HEK293 (cell line): ENCODE results near the gene MC5R.

ENCODE experiments used
- EGR2 ChIP-seq: fragments of 450-650 bp; formaldehyde crosslinking; IDR thresholded peaks from 2 replicates; pipeline ENCODE4 v1.5.1; 2016; ENCODE audit warnings: low read depth, missing biosample characterization, missing genetic modification characterization
- HOXA7 ChIP-seq: sonication (generic); formaldehyde crosslinking; IDR thresholded peaks from 2 replicates; pipeline ENCODE4 v1.8.1; 2022; ENCODE audit warnings: missing genetic modification reagents, borderline replicate concordance
- IKZF3 ChIP-seq: fragments of 450-650 bp; IDR thresholded peaks from 2 replicates; pipeline ENCODE4 v1.5.0; 2018; ENCODE audit warnings: missing biosample characterization, mild to moderate bottlenecking, missing genetic modification characterization, moderate library complexity
- KLF7 ChIP-seq: fragments of 450-650 bp; formaldehyde crosslinking; IDR thresholded peaks from 2 replicates; pipeline ENCODE4 v1.5.1; 2016; ENCODE audit warnings: missing biosample characterization, missing genetic modification characterization, borderline replicate concordance
- RBAK ChIP-seq: fragments of 450-650 bp; formaldehyde crosslinking; IDR thresholded peaks from 2 replicates; pipeline ENCODE4 v1.5.1; 2016; ENCODE audit warnings: missing biosample characterization, missing genetic modification characterization
- SALL2 ChIP-seq: fragments of 450-650 bp; formaldehyde crosslinking; IDR thresholded peaks from 2 replicates; pipeline ENCODE4 v1.5.0; 2017; ENCODE audit warnings: missing biosample characterization, mild to moderate bottlenecking, missing genetic modification characterization, borderline replicate concordance
- SETDB1 ChIP-seq: IDR thresholded peaks from one replicate; pipeline ENCODE4 v1.6.1; 2017; ENCODE audit warnings: mild to moderate bottlenecking, low read length, moderate library complexity, mixed read lengths; ENCODE audit not compliant: insufficient read length
- TCF7L2 ChIP-seq: IDR thresholded peaks from 2 replicates; pipeline ENCODE4 v1.6.1; 2011; ENCODE audit warnings: low read depth, mild to moderate bottlenecking, inconsistent platforms, low read length, moderate library complexity, borderline replicate concordance
- WT1 ChIP-seq: fragments of 450-650 bp; formaldehyde crosslinking; IDR thresholded peaks from 2 replicates; pipeline ENCODE4 v1.5.1; 2016; ENCODE audit warnings: missing biosample characterization, missing genetic modification characterization
- ZBTB1 ChIP-seq: fragments of 450-650 bp; formaldehyde crosslinking; IDR thresholded peaks from 2 replicates; pipeline ENCODE4 v1.5.1; 2016; ENCODE audit warnings: missing biosample characterization, missing genetic modification characterization
- ZBTB8A ChIP-seq: fragments of 450-650 bp; formaldehyde crosslinking; IDR thresholded peaks from 2 replicates; pipeline ENCODE4 v1.5.1; 2016; ENCODE audit warnings: missing biosample characterization, missing genetic modification characterization
- ZEB2 ChIP-seq: fragments of 450-650 bp; formaldehyde crosslinking; IDR thresholded peaks from 2 replicates; pipeline ENCODE4 v1.5.1; 2016; ENCODE audit warnings: missing biosample characterization, missing genetic modification characterization
- ZFHX2 ChIP-seq: fragments of 450-650 bp; formaldehyde crosslinking; conservative IDR thresholded peaks from 2 replicates; pipeline ENCODE4 v1.5.1; 2016; ENCODE audit warnings: missing biosample characterization, missing genetic modification characterization
- ZFP37 ChIP-seq: fragments of 450-650 bp; formaldehyde crosslinking; IDR thresholded peaks from 2 replicates; pipeline ENCODE4 v1.5.1; 2016; ENCODE audit warnings: missing biosample characterization, missing genetic modification characterization
- ZFP41 ChIP-seq: fragments of 450-650 bp; formaldehyde crosslinking; IDR thresholded peaks from 2 replicates; pipeline ENCODE4 v1.5.1; 2016; ENCODE audit warnings: missing biosample characterization, missing genetic modification characterization, borderline replicate concordance
- ZNF114 ChIP-seq: fragments of 450-650 bp; formaldehyde crosslinking; IDR thresholded peaks from 2 replicates; pipeline ENCODE4 v1.5.0; 2017; ENCODE audit warnings: missing biosample characterization, missing genetic modification characterization
- ZNF133 ChIP-seq: fragments of 450-650 bp; formaldehyde crosslinking; IDR thresholded peaks from 2 replicates; pipeline ENCODE4 v1.5.1; 2016; ENCODE audit warnings: missing biosample characterization, missing genetic modification characterization
- ZNF169 ChIP-seq: fragments of 450-650 bp; formaldehyde crosslinking; IDR thresholded peaks from 2 replicates; pipeline ENCODE4 v1.5.1; 2016; ENCODE audit warnings: missing biosample characterization, missing genetic modification characterization
- ZNF202 ChIP-seq: fragments of 450-650 bp; formaldehyde crosslinking; IDR thresholded peaks from 2 replicates; pipeline ENCODE4 v1.5.1; 2016; ENCODE audit warnings: missing biosample characterization, missing genetic modification characterization, borderline replicate concordance
- ZNF239 ChIP-seq: fragments of 450-650 bp; formaldehyde crosslinking; IDR thresholded peaks from 2 replicates; pipeline ENCODE4 v1.5.1; 2016; ENCODE audit warnings: missing biosample characterization, missing genetic modification characterization
- ZNF24 ChIP-seq: fragments of 450-650 bp; formaldehyde crosslinking; IDR thresholded peaks from 2 replicates; pipeline ENCODE4 v1.5.1; 2016; ENCODE audit warnings: missing biosample characterization, missing genetic modification characterization
- ZNF335 ChIP-seq: fragments of 450-650 bp; formaldehyde crosslinking; conservative IDR thresholded peaks from 2 replicates; pipeline ENCODE4 v1.5.1; 2016; ENCODE audit warnings: missing biosample characterization, missing genetic modification characterization
- ZNF354C ChIP-seq: fragments of 450-650 bp; formaldehyde crosslinking; IDR thresholded peaks from 2 replicates; pipeline ENCODE4 v1.5.1; 2016; ENCODE audit warnings: missing biosample characterization, missing genetic modification characterization, low read depth, borderline replicate concordance
- ZNF416 ChIP-seq: fragments of 450-650 bp; formaldehyde crosslinking; IDR thresholded peaks from 2 replicates; pipeline ENCODE4 v1.5.1; 2016; ENCODE audit warnings: missing biosample characterization, missing genetic modification characterization
- ZNF423 ChIP-seq: fragments of 450-650 bp; formaldehyde crosslinking; IDR thresholded peaks from 2 replicates; pipeline ENCODE4 v1.5.1; 2016; ENCODE audit warnings: missing biosample characterization, missing genetic modification characterization
- ZNF629 ChIP-seq: fragments of 450-650 bp; formaldehyde crosslinking; IDR thresholded peaks from 2 replicates; pipeline ENCODE4 v1.5.1; 2017; ENCODE audit warnings: missing biosample characterization, missing genetic modification characterization
- ZNF660 ChIP-seq: fragments of 450-650 bp; IDR thresholded peaks from 2 replicates; pipeline ENCODE4 v1.5.1; 2018; ENCODE audit warnings: missing biosample characterization, mild to moderate bottlenecking, missing genetic modification characterization
- ZNF707 ChIP-seq: fragments of 450-650 bp; formaldehyde crosslinking; IDR thresholded peaks from 2 replicates; pipeline ENCODE4 v1.5.1; 2016; ENCODE audit warnings: missing biosample characterization, missing genetic modification characterization
- ZNF791 ChIP-seq: fragments of 450-650 bp; formaldehyde crosslinking; IDR thresholded peaks from 2 replicates; pipeline ENCODE4 v1.5.1; 2016; ENCODE audit warnings: missing biosample characterization, missing genetic modification characterization
- TF ChIP-seq, protein P1 (sequence below): fragments of 450-650 bp; formaldehyde crosslinking; IDR thresholded peaks from 2 replicates; pipeline ENCODE4 v1.5.1; 2016; ENCODE audit warnings: missing biosample characterization, missing genetic modification characterization
- TF ChIP-seq, protein P2 (sequence below): fragments of 450-650 bp; formaldehyde crosslinking; IDR thresholded peaks from 2 replicates; pipeline ENCODE4 v1.5.1; 2017; ENCODE audit warnings: missing biosample characterization, mild to moderate bottlenecking, missing genetic modification characterization, moderate library complexity
- TF ChIP-seq, protein P3 (sequence below): fragments of 450-650 bp; formaldehyde crosslinking; IDR thresholded peaks from 2 replicates; pipeline ENCODE4 v1.5.1; 2016; ENCODE audit warnings: missing biosample characterization, missing genetic modification characterization
- TF ChIP-seq, protein P4 (sequence below): IDR thresholded peaks from 2 replicates; pipeline ENCODE4 v1.6.1; 2011; ENCODE audit warnings: mild to moderate bottlenecking, low read depth, low read length, borderline replicate concordance

Gene MC5R

DNA sequence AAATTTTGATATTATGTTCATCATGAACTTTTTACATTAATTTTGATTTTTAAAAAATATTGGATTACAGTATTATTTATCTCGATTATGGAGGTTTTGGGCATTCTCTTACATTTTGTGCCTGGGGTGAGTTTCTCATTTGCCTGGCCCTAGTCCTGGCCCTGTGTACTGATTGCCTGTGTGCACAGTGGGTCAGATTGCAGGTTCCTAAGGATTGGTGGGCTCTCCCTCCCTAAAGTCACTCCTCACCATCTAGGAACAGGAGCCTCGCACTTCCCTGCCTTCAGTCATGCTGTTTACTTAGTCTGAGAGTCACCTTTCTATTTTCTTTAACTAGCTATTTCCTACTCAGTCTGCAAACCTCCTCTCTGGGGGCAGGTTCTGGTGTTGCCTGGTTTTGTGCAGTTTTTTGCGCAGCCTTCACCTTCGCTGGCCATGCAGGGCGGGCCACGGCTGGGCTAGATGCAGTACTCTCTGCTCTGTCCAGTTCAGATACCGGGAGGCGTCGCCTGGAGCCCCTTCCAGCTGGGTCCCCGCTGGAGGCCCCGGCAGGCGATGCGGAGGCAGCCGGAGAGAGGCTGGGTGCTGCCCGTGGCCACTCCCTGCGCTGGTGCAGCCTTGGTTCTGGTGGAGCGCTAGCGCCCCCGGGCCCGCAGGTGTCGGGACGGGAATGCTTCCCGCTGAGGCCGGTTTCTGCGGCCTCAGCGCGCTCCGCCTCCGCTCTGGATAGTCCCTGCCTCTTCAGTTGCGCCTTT lies 23.3 kb upstream of the MC5R start (continued):
- TF ChIP-seq ZNF423 (tag by site-specific recombination) = 0 out of 2 replicates have a peak, but pooled peaks have one; percentile 62
- TF ChIP-seq ZNF629 = no peak
- TF ChIP-seq, protein P1, sequence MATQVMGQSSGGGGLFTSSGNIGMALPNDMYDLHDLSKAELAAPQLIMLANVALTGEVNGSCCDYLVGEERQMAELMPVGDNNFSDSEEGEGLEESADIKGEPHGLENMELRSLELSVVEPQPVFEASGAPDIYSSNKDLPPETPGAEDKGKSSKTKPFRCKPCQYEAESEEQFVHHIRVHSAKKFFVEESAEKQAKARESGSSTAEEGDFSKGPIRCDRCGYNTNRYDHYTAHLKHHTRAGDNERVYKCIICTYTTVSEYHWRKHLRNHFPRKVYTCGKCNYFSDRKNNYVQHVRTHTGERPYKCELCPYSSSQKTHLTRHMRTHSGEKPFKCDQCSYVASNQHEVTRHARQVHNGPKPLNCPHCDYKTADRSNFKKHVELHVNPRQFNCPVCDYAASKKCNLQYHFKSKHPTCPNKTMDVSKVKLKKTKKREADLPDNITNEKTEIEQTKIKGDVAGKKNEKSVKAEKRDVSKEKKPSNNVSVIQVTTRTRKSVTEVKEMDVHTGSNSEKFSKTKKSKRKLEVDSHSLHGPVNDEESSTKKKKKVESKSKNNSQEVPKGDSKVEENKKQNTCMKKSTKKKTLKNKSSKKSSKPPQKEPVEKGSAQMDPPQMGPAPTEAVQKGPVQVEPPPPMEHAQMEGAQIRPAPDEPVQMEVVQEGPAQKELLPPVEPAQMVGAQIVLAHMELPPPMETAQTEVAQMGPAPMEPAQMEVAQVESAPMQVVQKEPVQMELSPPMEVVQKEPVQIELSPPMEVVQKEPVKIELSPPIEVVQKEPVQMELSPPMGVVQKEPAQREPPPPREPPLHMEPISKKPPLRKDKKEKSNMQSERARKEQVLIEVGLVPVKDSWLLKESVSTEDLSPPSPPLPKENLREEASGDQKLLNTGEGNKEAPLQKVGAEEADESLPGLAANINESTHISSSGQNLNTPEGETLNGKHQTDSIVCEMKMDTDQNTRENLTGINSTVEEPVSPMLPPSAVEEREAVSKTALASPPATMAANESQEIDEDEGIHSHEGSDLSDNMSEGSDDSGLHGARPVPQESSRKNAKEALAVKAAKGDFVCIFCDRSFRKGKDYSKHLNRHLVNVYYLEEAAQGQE (tag by site-specific recombination) = no peak
- no peak for TF ChIP-seq ZEB2 (tag by site-specific recombination)
- TF ChIP-seq SETDB1 = no peak
- TF ChIP-seq ZFP41 (tag by site-specific recombination) = no peak
- TF ChIP-seq ZNF169 (tag by site-specific recombination) = no peak
- no peak for TF ChIP-seq ZNF114 (tag by site-specific recombination)
- TF ChIP-seq ZNF354C = no peak
- TF ChIP-seq HOXA7 (CRISPR knock-in tag) = no peak
- TF ChIP-seq ZBTB1 = no peak
- TF ChIP-seq ZNF335 = peak; percentile 99
- TF ChIP-seq ZNF133 (tag by site-specific recombination) = no peak
- TF ChIP-seq KLF7 = no peak
- TF ChIP-seq SALL2 (tag by site-specific recombination) = no peak
- no peak for TF ChIP-seq ZNF707 (tag by site-specific recombination)
- TF ChIP-seq ZNF202 (tag by site-specific recombination) = no peak
- TF ChIP-seq IKZF3 (tag by site-specific recombination) = peak; percentile 38; the same call in 1 of the 2 replicates
- TF ChIP-seq ZNF791 = no peak
- no peak for TF ChIP-seq WT1 (tag by site-specific recombination)
- no peak for TF ChIP-seq ZBTB8A (tag by site-specific recombination)
- TF ChIP-seq, protein P2, sequence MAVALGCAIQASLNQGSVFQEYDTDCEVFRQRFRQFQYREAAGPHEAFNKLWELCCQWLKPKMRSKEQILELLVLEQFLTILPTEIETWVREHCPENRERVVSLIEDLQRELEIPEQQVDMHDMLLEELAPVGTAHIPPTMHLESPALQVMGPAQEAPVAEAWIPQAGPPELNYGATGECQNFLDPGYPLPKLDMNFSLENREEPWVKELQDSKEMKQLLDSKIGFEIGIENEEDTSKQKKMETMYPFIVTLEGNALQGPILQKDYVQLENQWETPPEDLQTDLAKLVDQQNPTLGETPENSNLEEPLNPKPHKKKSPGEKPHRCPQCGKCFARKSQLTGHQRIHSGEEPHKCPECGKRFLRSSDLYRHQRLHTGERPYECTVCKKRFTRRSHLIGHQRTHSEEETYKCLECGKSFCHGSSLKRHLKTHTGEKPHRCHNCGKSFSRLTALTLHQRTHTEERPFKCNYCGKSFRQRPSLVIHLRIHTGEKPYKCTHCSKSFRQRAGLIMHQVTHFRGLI (tag by site-specific recombination) = no peak
- TF ChIP-seq ZNF660 (tag by site-specific recombination) = 0 out of 2 replicates have a peak, but pooled peaks have one; percentile 24
- TF ChIP-seq ZFHX2 (tag by site-specific recombination) = peak; percentile 54
- no peak for TF ChIP-seq ZNF239 (tag by site-specific recombination)
- TF ChIP-seq RBAK (tag by site-specific recombination) = no peak
- TF ChIP-seq EGR2 (tag by site-specific recombination) = no peak
- no peak for TF ChIP-seq ZNF24 (tag by site-specific recombination)
- TF ChIP-seq ZFP37 = no peak
- TF ChIP-seq, protein P3, sequence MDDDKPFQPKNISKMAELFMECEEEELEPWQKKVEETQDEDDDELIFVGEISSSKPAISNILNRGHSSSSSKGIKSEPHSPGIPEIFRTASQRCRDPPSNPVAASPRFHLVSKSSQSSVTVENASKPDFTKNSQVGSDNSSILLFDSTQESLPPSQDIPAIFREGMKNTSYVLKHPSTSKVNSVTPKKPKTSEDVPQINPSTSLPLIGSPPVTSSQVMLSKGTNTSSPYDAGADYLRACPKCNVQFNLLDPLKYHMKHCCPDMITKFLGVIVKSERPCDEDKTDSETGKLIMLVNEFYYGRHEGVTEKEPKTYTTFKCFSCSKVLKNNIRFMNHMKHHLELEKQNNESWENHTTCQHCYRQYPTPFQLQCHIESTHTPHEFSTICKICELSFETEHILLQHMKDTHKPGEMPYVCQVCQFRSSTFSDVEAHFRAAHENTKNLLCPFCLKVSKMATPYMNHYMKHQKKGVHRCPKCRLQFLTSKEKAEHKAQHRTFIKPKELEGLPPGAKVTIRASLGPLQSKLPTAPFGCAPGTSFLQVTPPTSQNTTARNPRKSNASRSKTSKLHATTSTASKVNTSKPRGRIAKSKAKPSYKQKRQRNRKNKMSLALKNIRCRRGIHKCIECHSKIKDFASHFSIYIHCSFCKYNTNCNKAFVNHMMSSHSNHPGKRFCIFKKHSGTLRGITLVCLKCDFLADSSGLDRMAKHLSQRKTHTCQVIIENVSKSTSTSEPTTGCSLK (tag by site-specific recombination) = no peak
- TF ChIP-seq, protein P4, sequence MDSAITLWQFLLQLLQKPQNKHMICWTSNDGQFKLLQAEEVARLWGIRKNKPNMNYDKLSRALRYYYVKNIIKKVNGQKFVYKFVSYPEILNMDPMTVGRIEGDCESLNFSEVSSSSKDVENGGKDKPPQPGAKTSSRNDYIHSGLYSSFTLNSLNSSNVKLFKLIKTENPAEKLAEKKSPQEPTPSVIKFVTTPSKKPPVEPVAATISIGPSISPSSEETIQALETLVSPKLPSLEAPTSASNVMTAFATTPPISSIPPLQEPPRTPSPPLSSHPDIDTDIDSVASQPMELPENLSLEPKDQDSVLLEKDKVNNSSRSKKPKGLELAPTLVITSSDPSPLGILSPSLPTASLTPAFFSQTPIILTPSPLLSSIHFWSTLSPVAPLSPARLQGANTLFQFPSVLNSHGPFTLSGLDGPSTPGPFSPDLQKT = no peak
- TF ChIP-seq TCF7L2 = no peak
- no peak for TF ChIP-seq ZNF416
